GM12873 (cell line): ENCODE results near the gene MLLT3.

Experiments used
- CTCF ChIP-seq: IDR thresholded peaks from 2 replicates; pipeline ENCODE4 v1.5.1; 2012; ENCODE audit warnings: low read depth, mild to moderate bottlenecking, moderate library complexity, low read length, control low read depth; ENCODE audit not compliant: insufficient read depth; ENCODE audit errors: missing control alignments

Gene MLLT3

GRCh38 chr9:20340511-20340861 lies 281.8 kb downstream of the MLLT3 start:
- no peak for TF ChIP-seq CTCF

DNA sequence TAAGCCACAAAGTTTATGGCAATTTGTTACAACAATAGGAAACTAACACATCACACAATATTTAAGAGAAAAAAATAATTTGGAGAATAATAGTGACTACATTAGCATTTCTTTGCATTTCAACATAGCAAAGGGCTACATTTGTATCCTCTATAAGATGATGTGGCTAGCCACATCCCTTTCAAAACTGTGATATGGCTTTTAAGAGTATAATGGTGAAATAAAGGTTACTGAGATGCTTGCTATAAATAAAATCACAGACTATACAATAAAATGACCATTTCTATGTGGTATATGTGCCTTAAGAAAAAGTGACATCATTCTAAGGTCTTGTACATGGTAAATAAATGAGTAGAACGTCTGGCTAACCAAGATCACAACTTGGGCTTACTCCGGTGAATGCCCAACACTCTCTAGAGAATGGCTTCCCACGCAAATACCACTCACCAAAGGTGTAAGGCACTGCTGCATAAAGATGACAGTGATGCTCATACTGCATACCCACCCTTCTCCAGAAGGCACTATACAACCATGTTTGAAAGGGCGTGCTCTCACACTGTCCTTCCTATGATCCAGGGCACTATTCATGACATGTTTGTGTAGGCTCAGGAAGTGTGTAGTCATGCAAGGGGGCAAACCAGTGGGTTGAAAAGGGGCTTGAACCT lies 286.5 kb downstream of the MLLT3 start:
- TF ChIP-seq CTCF, result no peak

- TF ChIP-seq CTCF, result no peak
Measured at GRCh38 chr9:20333991-20334390, 288.3 kb downstream of the MLLT3 start.

- no peak for TF ChIP-seq CTCF
Measured at GRCh38 chr9:20331095-20331685, 291.1 kb downstream of the MLLT3 start.

DNA sequence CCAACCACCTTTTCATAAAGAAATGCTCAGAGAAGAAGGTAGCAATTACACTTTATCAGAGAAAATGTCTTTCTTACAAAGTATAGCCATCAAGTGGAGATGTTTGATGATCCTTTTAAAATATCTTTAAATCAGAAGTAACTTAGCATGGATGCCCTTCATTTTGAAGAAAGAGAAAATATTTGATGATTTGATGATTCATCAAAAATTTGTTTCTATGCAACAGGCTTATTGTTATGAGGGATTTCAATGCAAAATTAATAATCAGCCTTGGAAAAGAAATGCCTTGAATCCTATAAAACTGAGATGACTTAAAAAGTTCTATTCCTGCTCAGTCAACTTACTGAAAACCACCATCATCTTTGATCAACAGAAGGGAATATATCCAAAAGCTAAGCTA lies 291.6 kb downstream of the MLLT3 start:
- TF ChIP-seq CTCF, result no peak

GRCh38 chr9:20326516-20326915 lies 295.8 kb downstream of the MLLT3 start:
- no peak for TF ChIP-seq CTCF

GRCh38 chr9:20325008-20325407 lies 297.3 kb downstream of the MLLT3 start:
- TF ChIP-seq CTCF, result no peak
